Measurements from ENCODE around the gene ZCCHC7.

GRCh38 chr9:37150415-37150814, 30.0 kb downstream of the ZCCHC7 start:
- TF ChIP-seq CTCF (IDR thresholded peaks at IDR 0.05; ENCODE audit: insufficient read depth, low read depth, low read length) (no peak), EZH2 (IDR thresholded peaks at IDR 0.05; ENCODE audit: insufficient read depth, low read length) (no peak)

Data from astrocyte (in vitro differentiated cells and primary cell).